ENCODE data around the gene FAM187B.
"Not testable (repeated sequence)": the region's sequence is repeated elsewhere in the genome, so short reads cannot be mapped to it uniquely, and the experiment has no call there.

The FAM187B gene

DNA sequence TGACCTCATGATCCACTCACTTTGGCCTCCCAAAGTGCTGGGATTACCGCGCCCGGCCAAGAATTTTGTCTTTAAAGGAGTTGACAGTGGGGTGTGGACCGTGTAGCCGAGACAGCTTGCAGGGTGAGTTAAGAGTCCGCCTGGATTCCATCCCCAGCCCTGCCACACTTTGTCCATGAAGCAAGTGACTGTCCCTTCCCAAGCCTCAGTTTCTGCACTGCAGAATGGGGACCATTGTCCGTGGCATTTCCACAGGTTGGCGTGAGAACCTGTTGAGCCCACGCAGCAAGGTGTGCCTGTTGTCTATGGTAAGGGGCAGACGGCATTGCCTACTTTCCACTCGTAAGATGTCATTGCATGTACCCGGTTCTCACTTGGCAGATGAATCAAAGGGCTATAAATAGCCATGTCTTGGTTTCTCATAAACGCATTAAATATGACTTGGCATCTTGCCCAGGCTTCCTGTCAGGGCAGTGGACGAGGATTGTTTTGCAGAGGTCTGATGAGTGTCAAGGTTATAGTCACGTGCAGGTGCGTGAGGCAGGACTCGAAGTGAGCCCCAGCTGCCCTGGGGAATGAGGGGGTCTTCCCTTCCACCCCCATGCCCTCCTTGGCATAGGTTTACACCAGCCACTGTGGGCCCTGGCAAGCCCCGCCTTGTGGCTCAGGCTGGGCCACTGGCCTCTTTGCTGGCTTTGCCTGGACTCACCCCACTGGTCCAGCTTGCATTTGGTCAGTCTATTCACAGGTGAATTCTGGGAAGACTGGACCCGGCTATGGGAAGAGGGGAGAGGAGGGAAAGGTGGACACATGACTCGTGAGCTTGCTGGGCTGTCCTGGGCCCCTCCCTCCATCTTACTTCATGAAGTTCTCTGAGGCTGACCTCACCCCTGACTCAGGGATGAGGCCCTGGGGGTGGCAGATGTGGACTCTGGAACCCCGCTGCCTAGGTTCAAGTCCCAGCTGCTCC is 14.6 kb downstream of the FAM187B start:
- peak; percentile 63 for DNase-seq (ENCODE audit: low read depth, low spot score)

DNA sequence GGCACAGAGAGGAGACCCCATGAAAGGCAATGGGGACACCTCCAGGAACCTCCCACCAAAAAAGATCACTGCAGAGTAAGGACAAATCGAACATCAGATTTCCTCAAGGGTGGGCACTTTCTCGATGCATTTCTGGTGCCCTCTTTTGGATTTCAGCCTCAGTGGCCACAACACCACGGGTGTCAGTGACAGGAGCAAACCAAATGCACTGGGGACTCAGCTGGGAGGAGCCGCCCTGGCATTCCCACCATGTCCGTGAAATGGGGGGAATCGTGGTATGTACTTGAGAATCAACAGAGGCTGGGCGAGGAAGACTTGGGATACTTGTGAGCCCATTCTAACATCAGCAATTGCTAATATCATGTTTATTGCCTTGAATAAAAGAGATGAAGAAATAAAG is 16.3 kb downstream of the FAM187B start:
- no peak for DNase-seq (ENCODE audit: low read depth, low spot score)

DNA sequence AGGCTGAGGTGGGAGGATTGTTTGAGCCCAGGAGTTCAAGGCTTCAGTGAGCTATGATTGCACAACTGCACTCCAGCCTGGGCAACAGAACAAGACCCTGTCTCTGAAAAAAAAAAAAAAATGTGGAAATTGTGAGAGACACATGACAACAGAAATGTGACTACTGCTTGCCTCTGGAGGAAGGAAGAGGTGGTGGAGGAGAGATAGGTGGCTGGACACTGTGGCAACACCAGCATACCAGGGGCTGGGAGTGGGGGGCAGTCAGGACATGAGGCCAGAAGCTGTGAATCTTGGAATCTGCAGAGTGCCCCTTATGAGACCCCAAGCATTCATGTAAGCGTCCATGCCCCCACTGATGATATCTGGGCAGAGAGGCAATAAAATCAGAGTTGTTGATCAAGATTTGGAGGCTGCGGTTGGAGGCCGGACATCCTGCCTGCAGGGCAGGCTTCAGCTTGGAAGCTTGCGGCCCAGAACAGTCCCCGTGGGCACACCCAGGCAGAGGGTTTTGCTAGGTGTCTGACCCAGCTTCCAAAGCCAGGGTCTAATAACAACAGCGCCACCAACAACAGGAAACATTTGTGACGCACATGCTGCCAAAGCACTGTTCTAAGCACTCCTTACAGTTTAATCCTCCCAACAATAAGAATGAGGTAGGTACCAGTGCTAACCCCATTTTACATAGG is 16.9 kb downstream of the FAM187B start:
- no peak for DNase-seq (ENCODE audit: low read depth, low spot score)

DNA sequence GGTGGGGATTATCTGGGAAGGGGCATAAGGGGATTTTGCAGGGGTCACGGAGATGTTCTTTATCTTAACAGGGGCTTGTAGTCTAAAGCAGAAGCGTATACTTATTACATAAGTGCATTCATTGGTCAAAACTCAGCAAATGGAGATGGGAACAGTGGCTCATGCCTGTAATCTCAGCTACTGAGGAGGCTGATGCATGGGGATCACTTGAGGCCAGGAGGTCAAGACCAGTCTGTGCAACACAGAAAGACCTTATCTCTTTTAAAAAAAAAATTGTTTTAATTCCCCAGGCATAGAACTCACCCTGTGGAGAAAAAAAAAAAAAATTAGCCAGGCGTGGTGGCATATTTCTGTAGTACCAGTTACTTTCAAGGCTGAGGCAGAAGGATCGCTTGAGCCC is 18.9 kb downstream of the FAM187B start:
- no peak for DNase-seq (ENCODE audit: low read depth, low spot score)

DNA sequence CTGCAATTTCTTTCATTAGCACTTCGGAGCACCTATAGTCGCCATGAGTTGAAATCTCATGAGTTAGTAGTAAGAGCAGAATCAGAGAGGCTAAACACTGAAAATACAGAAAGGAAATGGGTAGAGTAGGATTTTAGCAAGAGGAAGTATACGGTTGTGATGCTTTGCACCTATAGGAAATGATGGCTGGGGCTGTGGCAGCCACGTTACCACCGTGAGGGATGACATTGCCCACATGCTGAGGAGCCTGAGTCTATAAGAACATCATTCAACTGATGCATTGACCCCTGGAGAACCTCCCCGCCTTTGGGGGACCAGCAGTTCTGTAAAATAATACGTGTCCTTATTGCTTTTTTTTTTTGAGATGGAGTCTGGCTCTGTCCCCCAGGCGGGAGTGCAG is 20.4 kb downstream of the FAM187B start:
- no peak for DNase-seq (ENCODE audit: low read depth, low spot score)

DNA sequence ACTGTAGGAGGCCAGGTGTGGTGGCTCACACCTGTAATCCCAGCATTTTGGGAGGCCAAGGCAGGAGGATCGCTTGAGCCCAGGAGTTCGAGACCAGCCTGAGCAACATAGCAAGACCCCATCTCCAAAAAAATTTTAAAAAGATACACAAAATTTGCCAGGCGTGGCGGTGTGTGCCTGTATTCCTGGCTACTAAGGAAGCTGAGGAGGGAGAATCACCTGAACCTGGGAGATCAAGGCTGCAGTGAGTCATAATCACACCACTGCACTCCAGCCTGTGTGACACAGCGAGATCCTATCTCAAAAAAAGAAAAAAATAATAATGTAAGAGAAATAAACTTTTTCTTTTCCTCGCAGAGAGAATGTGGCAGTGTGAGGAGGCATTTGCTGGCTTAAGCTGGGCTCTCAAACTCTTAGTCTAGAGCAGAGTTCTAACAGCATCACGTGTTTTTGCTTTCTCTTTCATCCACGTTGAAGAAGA is 21.1 kb downstream of the FAM187B start:
- no peak for DNase-seq (ENCODE audit: low read depth, low spot score)

DNA sequence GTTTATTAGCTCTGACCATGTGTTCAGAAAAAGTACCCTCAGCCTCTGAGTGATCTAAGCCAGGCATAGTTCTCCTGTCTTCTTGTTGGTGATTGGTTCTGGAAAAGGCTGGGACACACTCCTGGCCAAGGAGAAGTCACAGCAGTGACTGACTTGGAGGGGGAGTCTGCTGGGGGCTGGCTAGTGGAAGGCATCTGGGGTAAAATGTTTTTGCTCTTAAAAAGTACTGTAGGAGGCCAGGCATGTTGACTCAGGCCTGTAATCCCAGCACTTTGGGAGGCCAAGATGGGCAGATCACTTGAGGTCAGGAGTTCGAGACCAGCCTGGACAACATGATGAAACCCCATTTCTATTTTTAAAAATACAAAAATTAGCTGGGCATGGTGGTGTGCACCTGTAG is 21.7 kb downstream of the FAM187B start:
- no peak for DNase-seq (ENCODE audit: low read depth, low spot score)

DNA sequence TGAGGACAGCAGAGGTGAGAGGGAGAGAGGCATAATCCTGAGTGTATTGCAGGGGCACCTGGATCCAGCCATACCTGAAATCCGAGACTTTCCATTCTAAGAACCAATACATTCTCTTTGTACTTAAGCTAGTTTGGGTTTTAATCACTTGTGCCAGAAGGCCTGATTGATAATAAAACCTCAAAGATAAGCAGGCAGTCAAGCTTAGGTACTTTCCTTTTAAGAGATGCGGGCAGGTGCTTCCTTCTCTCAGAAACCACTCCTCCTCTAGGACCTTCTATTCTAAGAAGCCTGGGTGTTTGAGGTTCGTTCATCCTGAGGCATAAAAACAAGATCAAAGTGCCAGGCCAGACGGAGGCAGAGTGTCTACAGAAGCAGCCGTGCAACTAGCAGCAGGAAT is 22.2 kb downstream of the FAM187B start:
- no peak for DNase-seq (ENCODE audit: low read depth, low spot score)

DNA sequence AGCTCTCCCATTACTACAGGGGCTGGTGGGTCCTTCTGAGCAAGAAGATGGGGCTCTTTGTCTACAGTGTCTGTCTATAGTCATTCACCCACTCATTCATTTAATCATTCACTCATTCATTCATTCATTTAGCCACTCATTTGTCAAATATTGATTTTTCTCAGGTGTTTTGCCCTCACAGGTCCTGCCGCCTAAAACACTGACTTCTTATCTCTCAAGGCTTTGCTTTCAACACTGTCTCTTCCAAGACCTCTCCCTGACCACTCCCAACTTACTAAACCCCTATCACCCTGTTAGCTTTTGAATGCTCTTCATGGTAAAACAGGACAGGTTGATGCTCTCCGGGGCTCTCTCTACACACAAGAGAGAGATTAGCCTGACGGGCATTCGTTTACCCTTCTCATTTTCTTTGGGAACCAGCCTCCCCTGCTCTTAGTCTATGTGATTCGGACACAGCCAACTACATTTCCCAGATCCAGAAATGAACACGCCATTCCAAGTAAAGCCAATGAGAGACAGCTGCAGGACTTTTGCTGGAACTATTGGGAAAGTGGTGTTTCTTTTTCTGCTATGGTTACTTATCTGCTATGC is 22.7 kb downstream of the FAM187B start:
- DNase-seq (ENCODE audit: low read depth, low spot score), result no peak

DNA sequence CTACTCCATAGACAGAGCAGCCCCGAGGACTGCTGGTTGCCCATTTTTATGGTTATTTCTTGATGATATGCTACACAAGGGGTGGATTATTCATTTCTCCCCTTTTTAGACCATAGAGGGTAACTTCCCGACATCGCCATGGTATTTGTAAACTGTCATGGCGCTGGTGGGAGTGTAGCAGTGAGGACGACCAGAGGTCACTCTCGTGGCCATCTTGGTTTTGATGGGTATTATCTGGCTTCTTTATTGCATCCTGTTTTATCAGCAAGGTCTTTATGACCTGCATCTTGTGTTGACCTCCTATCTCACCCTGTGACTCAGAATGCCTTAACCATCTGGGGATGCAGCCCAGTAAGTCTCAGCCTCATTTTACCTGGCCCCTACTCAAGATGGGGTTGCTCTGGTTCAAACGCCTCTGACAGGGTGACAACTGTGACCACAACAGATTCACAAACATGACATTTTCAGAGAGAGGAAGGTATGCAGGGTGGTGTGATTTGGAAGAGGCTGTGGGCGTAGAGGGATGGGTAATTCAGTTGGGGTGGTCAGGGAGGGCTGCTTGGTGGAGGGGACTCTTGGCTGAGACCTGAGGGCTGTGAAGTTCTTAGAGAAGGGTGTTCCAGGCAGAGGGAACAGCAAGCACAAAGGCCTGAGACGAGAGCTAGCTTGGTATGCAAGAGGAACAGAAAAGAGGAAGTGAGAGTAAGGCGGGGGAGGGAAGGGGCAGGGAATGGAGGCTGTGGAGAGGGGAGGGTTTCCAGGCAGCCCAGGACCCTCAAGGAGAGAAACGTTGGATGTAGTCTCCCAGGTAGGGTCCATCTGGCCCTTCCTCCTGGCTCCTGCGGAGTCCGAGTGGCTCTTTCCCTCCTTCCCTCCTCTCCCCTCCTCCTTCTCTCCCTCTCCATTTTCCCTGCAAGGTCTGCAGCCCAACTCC is 23.5 kb downstream of the FAM187B start:
- DNase-seq (ENCODE audit: low read depth, low spot score), result no peak

DNA sequence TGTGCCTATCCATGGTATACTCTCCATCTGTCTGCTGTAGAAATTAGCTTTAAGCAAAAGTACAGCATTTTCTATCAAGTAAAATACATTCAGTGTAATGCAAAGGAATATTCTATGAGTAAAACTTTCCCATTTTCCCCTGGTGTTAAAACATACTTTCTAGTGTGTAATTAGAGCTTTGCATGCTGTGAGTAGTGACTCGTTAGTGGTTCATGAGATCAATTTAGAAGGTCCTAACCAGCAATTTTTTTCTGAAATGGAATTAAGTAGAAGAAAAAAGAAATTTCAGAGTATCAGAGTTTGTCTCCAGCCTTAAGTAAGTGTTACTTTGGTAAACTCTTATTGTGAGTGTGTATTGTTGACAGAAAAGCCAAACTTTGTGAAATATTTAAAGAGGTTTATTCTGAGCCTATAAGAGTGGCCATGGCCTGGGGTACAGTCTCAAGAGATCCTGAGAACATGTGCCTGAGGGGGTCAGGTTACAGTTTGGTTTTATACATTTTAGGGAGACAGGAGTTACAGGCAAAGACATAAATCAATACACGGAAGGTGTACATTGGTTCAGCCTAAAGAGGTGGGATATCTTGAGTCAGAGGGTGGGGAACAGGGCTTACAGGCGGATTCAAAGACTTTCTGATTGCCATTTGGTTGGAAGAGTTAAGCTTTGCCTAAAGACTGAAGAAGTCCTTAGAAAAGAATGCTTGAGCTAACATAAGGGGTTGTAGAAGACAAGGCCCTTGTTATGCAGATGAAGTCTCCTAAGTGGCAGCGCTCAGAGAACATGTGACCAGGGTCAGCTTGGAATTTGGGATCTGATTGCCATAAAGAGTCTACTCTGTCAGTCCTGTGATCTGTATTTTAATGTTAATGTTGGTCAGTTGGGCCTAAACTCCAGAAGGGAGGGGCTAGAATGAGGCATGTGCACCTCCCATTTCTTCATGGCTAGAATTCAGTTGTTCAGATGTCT is 25.5 kb downstream of the FAM187B start:
- DNase-seq (ENCODE audit: low read depth, low spot score), result no peak

DNA sequence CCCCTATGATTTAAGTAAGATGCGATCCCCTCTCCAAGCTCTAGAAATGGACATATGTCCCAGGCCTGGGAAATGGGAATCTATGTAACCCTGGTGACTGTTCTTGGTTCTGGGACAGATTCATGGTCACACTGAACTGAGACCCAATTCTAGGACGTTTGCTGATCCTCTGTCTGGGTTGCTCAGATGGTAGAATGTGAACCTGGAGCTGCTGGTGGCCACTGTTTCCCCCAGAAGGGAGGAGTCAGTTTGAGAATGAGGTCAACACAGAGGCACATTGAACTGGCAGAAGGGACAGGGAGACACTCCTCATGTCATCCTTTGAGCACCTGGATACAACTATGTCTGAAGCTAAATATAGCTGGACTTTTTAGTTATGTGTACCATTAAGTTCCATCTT is 29.1 kb downstream of the FAM187B start:
- DNase-seq (ENCODE audit: low read depth, low spot score), result no peak

DNA sequence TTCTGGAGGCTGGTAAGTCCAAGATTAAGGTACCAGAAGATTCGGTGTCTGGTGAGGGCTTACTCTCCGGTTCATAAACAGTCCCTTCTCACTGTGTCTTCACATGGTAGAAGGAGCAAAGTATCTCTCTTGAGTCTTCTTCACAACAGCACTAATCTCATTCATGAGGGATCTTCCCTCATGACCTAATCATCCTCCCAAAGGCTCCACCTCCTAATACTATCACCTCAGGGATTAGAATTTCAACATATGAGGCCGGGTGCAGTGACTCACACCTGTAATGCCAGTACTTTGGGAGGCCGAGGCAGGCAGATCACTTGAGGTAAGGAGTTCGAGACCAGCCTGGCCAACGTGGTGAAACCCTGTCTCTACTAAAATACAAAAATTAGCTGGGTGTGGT is 31.7 kb downstream of the FAM187B start:
- DNase-seq (ENCODE audit: low read depth, low spot score), result not testable (repeated sequence)

DNA sequence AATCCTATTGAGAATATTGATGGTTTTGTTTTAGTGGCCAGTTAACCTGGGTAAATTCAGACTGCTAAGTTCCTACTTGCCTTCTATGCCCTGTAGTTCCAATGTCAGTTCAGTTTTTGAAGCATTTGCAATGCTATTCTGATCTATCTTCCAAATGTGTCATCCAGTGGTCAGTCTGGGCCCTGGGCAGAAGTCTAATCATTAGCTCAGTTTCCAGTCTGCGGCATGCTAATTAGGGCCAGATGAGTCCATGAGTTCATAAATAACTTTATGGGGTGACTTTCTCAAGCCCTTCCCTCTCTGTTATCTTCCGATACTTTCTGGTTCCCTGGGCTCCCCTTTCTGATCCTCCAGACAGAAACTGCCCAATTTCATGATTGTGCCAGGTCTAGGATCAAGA is 32.7 kb downstream of the FAM187B start:
- no peak for DNase-seq (ENCODE audit: low read depth, low spot score)

DNA sequence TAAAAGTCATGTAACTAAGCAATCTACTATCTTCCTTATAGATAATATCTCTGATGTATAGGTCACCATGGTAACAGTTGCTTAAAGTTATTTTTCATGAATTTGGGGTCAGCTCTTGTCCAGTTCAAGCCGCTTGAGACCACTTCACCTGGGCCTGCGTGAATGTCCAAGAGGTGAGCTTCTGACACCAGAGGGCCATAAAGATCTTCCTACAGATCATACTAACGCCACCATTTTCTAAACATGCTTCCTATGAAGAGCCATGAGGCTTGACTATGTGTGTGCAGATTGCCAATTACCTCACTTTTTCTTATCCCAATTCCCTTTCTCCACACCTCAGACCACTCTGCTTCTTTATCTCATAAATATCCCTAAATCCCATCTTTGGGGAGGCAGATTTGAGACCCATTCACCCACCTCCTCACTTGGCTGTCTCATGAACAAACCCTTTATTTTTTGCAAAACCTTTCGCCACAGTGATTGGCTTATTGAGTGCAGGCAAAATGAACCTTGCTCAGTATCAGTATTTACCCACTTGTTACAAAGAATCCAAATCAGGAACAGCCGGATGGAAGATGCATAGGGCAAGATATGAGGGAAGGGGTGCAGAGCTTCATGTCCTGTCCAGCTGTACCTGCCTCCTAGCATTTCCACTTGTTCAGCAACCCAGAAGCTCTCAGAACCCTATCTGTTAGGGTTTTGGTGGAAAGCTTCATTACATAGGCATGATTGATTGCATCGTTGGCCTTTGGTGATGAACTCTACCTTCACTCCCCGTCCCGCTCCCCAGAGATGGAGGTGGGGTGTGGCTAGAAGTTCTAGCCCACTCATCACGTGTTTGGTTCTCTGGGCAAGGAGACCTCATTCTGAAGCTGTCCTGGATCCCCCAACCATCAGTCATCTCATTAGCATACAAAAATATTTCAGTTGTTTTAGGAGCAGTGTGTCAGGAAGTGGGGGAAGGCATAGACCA is 34.2 kb downstream of the FAM187B start:
- DNase-seq (ENCODE audit: low read depth, low spot score), result no peak

DNA sequence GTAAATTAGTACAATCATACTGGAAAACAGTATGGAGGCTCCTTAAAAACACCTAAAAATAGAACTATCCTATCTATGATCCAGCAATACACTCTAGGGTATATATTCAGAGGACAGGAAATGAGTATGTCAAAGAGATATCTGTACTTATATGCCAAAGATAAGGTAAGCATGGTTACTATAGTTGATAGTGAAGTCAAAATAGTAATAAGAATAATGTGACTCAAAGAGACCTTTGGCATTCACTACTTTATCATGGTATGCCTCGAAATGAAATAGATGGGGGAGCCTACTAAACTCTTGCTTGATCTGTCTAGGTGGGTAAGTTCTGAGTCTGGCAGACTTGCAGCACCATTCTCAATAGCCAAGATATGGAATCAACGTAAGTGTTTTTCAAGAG is 43.7 kb downstream of the FAM187B start:
- DNase-seq (ENCODE audit: low read depth, low spot score), result no peak

DNA sequence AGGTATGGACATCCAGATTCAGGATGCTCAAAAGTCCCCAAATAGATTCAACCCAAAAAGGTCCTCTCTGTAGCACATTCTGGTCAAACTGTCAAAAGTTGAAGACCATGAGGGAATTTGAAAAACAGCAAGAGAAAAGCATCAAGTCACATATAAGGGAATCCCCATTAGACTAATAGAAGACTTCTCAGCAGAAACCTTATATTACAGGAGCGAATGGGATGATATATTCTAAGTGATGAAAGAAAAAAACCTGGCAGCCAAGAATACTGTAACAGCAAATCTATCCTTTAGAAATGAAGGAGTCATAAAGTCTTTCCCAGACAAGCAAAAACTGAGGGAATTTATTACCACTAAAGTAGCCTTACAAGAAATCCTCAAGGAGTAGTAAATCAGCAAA is 44.3 kb downstream of the FAM187B start:
- DNase-seq (ENCODE audit: low read depth, low spot score), result no peak

DNA sequence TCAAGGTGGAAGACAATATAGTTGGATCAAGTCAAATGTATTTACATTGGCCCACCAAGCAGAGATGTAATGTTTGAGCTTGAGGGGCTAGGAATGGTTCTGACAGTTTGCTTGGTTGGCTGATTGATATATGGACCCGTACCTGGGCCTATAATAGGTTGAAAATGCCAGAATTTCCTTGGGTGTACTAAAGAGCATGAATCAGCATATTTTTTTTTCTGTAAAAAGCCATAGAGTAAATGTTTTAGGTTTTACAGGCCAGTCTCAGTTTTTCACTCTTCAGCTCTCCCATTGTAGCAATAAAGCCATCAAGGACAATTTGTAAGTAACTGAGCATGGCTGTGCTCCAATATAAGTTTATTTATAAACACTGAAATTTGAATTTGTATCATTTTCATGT is 47.2 kb downstream of the FAM187B start:
- no peak for DNase-seq (ENCODE audit: low read depth, low spot score)

DNA sequence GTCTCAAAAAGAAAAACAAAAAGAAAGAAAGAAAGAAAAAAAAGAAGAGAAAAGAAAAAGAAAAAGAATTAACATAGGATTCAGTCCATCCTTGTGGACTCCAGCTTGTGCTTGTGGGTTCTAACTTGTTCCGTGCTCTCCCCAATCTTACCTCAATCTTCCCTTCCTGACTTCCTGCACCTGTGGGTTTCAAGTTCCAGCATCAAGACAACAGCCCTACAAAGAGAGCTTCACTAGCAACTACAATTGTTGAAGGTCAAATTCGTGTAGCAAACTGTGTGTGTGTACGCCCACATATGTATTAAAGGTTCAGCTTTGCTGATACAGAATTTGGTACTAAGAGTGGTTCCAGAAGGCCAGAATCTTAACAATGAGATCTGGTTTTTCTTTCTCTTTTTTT is 48.7 kb downstream of the FAM187B start:
- no peak for DNase-seq (ENCODE audit: low read depth, low spot score)

Data from activated naive CD8-positive, alpha-beta T cell treated with anti-CD3 and anti-CD28 coated beads, Interleukin-2, amount 50 U/mL, for 16 hours (primary cell).